CD4-positive, alpha-beta T cell treated with Interleukin-4 for 1 hour (primary cell): ENCODE results near the gene MUSTN1.

Experiments used
- DNase-seq, 2 donors: peaks; one replicate each; pipeline ENCODE4 v3.0.0-alpha.2; 2020 to 2022

The MUSTN1 gene

DNA sequence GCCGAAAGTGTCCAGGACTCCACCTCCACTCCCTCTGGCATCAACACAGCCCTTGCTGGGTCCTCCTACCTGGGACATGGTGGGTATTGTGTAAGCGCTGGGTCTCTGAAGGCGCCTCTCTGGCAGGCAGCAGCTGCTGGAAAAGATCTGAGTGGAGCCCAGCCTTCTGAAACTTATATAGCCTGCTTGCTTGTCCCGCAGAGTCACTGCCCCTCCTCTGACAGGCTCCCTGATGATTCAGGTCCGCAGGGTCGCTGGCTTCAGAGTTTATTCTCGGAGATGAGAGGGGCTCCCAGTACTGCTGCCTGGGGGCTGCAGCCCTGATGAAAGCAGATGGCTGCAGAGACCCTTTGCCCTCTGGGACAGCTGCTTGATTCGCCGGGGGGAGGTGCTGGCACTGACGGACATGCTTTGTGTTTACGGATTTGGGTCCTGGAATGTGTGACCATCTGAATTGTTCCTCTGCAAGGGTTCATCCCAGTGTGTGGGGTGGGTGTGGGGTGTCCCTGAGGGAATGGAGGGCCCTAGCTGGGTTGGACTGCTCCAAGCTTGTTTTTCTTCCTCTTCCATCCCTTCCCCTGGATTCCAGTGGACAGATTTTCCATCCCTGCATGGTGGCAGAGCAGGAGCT, at the start of gene MUSTN1:
Gene MUSTN1, minus strand, starts transcription at position 149 of the 631 bp plus-strand sequence. Its CDS starts 71 bp downstream, at position 78.
- no peak for DNase-seq

DNA sequence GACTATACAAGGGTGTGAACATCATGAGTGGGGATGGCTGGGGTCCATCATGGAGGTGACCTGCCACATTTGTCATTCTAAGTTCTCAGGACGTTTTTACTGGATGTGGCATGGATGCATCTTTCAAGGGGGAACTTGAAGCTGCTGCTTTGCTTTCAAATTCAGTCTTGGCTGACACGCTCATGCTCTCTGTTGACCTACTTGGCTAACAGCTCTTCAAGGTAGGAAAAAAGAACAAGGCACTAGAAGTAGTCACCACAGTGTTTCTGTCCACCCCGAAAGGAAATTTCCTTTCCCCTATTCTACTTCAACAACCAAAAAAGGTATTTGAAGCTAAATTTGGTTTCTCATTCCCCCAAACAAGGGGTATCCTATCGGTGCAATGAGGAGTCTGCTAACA, 47.6 kb upstream of the MUSTN1 start:
- DNase-seq = no peak

DNA sequence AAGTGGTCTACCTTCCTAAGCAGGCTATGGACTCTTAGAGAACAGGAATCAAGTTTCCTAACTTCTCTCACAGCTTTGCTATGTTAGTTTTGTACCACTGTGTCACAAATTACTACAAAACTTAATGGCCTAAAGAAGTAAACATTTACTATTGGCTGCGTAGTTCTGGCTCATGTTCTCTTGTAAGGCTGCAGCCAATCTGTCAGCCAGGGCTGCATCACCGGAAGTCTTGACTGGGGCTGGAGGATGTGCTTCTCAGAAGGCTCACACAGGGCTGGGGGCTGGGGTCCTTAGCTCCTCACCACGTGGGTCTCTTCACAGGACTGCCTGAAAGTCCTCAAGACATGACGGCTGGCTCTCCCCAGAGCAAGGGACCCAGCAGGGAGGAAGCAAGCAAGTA, 47.1 kb upstream of the MUSTN1 start:
- DNase-seq = no peak

DNA sequence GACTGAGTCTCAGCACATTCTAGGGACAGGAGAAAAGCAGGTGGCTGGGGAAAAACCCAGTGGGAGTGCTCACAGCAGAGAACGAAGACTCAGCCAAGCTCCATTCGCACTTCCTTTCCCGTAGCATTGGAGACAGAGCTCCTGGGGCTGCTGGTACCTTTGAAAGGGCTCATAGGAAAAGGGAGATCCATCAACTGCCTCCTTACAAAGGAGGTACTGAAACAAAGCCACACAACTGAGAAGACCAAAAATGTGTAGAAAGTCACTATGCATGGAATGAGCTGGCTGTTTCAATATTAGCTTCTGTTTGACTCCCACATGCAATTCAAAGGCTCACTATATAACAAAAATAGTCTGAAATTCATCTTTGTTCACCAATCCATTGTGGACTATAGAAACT, 45.7 kb upstream of the MUSTN1 start:
- no peak for DNase-seq

DNA sequence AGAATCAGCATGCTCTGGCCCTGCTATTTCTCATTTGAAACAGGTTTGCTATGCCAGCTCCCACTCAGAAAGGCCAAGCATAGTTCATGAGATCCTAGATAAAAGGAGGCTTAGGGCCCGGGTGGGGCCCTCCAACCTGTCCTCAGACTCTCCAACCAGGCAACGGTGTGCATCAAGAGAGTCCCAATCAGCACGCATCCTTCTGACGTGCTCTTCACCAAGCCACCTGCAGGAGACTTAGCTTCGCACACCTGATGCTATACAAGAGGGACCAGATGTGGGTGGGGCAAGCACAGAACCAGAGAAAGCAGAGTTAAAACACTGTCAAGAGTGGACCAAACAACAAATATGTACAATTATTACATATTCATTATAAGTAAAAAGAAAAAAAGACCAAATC, 45.2 kb upstream of the MUSTN1 start:
- DNase-seq = no peak

DNA sequence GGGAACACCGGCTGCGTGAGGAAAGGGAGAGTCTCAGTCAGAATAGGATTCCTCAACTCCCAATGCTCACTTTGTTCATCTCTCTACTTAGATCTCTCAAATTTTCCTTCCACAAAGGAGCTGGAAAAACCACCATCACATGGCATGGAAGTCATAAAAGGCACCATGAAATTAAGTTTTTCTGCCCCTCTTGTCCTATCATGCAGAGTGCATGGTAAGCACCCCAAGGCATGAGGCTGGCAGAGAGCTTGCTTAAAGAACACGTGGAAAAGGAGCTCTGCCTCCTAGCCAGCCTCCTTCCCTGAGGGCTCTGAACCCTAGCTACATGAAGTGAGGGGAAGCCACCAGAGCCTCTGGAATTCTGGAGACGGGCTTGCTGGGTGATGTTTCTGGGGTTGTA, 44.8 kb upstream of the MUSTN1 start:
- DNase-seq = no peak

DNA sequence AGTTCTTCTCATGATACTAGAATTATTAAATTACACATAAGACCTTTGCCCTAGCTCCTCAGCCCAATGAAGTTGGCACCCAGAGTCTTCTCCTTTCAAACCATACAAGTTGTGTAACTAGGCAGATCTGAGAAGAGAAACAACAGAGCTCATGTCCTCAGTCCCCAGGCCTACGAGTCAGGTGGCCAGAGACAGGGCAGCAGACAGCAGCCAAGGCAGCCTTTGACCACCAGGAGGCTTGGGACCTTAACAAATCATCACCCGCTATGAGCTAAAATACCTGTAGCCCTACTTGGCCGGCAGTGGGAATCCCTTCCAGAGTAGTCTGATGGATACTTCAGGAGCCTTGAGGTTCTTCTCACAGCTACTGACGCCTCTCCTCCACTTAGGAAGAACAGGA, 44.3 kb upstream of the MUSTN1 start:
- DNase-seq = no peak

DNA sequence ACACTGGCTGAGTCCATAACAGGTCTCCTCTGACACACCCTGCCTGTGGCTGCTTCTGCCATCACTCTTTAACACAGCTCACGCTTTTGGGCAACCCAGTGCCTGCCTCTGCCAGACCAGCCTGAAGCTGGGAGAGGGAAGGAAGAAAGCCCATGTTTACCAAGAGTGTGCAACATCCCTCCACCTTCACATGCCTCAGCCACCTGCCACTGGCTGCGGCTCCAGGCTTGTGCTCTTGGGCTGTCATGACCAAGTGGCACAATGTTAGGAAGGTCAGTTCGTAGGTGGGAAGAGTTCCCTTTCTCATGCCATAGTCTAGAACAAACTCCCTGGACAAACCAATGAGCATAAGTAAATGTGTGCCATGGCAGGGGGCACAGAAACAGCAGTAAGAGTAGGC, 42.3 kb upstream of the MUSTN1 start:
- no peak for DNase-seq

DNA sequence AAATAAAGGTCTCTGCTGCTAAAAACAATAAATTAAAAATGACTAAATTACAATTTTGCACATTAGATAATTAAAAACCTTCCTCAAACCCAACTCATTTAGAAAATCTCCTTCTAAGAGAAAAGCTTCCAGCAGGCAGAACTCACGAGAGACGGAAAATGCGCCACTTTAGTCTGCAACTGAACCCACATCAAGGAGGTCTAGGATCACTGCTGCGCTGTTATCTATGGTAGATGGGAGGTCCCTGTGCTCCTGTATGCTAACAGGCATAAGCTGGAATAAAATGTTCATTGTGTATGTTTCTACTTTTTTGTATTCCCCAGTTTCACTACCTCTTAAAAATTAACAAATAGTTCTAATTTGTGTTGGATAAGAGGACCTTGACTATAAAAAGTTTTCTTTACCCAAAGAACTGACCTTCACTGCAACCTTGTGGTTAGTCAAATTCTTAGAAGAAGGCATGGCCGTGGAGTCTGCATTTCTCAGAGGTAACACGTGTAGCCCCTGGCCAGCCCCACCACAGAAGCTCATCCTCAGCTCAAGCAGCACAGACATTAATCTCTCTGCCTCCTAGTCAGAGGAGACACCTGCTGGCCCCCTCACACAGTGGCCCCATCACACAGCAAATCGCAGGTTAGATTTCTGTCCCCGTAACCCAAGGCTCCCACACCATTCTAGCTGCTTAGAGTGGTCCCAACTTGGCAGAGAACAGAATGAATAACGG, 40.2 kb upstream of the MUSTN1 start:
- no peak for DNase-seq

DNA sequence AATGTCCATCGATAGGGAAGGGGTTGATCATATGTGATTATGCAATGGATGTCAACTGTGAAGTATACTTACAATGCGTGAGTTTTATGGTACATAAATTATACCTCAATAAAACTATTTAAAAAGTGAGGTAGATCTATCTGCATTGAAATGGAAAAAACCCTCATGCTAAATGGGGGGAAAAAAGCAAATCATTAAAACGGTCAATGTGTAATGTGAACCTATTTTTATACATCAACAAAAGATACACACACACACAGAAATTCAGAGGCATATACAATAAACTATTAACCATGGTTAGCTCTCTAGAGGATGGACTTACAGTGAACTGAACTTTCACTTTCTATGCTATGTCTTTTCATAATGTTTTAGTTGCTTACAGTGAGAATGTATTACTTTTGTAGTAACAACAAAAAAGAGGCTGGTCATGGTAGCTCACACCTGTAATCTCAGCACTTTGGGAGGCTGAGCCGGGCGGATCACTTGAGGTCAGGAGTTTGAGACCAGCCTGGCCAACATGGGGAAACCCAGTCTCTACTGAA, 39.4 kb upstream of the MUSTN1 start:
- DNase-seq = no peak

DNA sequence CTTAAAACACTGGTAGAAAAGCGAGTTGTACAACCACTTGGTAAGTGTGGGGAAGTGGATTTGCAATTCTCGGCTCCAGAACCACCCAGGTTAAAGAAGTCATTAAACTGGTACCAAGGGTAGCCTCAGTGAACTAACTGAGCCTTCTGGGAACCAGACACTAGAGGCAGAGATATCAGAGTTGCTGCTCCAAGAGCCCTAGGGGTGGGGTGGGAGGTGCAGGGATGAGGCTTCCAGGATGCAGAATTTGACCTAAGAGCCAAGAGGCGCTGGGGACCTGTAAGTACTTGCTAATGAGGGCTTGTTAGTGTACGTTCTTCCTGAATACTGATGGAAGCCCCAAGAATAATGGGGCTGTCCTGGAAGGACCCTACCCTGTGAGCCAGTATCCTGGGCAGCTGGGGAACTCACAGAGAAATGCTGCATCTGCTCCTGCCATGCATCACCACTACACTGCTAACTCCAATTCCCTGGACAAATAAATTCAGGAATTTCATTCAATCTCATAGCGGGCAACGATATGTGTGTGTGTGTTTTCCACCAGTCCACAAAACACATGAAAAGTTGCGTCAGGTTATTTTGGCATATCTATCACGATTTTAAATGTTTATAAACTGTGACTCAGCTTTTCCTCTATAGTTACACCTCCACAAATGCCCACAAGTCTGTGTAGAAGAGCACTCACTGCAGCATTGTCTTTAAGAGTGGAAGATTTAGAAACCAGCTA, 38.8 kb upstream of the MUSTN1 start:
- DNase-seq = no peak

DNA sequence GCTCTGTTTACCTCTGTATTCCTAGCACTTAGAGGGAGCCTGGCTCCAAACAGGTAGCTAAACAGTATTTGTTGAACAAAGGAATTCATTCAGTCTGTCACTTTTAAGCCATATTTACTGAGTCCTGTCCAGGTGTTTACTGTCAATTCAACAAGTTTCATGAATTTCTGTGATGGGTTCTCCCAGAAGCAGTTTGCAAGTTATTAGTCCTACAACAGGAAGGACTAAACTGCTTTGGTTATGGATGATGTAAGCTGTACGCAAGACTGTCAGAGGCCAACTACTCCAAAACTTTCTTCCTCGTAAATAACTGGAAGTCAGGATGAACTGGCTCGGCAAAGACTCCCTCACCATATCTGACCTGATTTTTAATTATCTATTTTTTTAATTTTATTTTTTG, 37.4 kb upstream of the MUSTN1 start:
- DNase-seq = no peak

DNA sequence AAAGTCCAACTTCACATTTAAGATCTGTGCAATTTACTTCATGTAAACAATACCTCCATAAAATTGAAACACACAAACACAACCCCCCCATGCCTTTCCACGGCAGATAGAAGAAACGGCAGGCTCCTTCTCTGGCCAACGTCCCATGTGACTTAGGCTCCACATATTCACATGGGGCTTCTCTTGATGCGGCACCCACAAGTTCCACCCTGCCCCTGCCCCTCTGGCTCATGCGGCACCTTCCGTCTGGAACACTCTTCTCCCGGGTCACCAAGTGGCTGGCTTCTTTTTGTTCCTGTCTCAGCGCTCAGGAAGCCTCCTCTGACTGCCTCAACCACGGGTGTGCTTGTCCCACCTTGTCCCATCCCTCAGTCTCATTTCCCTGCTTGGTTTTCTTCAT, 36.9 kb upstream of the MUSTN1 start:
- no peak for DNase-seq

DNA sequence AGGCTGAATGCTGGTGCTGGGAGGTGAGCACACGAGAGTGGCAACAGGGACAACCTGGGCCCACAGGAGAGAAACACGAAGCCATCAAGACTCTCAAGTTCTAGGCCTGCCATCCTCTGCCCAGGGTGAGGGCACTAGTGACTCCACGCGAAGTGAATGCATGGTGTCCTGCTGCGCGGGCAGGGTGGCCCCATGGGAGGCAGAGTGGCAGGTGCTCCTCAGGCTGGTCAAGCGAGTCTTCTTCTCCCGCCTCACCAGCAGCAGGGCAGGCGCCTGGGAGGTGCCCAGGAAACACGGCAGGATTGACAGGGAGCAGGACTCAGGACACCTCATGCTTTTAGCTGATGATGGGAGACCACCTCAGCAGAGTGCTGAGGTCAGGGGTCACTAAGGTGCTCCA, 35.7 kb upstream of the MUSTN1 start:
- no peak for DNase-seq

DNA sequence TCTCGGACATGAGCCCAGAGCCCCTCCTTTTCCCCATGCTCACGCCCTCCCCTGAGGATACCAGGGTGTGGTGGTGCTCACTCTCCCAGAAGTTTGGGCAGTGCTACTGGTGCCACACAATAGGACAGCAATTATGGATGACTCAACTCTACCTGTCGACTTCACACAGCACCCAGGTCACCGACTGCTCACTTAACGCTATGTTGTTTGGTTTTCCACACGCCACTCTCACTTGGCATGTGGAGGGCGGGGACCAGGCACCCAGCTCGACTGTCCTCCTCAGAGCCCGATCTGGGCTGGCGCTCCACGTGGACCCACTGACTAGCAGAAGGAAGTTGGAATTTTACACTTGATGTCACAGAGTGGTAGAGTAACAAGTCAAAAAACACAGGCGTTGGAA, 31.6 kb upstream of the MUSTN1 start:
- DNase-seq = no peak

DNA sequence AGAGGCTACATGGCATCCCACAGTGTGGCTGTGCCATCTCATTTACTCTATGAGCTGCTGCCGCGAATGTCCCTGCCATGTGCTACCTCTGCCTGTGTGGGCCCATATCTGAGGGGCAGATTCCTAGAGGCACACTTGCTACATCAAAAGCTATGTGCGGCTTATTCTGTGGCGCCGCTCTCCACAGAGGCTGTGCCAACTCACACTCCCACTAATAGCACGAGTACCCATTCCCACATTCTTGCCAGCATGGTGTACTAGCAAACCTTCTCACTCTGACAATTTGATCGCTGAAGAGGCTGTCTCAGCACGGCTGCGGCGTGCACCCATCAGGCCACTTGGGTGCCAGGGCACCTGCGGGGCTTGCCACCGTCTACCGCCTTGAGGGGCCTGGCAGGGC, 31.2 kb upstream of the MUSTN1 start:
- DNase-seq = no peak

DNA sequence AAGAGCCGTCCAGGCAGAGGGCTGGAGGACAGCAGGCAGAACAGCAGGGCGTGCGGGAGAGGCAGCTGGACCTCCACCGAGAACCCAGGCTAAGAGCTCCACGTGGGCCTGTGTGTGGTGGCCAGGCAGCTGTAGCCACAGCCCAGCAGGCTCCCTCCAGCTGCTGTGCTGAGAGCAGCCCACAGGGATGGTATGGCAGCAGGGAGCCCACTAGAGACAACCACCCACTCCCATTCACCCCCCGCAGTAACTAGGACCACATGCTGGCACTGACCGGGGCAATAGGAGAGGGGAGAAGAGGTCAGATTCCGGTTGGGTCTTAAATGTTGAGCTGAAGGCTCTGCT, 25.6 kb upstream of the MUSTN1 start:
- no peak for DNase-seq

DNA sequence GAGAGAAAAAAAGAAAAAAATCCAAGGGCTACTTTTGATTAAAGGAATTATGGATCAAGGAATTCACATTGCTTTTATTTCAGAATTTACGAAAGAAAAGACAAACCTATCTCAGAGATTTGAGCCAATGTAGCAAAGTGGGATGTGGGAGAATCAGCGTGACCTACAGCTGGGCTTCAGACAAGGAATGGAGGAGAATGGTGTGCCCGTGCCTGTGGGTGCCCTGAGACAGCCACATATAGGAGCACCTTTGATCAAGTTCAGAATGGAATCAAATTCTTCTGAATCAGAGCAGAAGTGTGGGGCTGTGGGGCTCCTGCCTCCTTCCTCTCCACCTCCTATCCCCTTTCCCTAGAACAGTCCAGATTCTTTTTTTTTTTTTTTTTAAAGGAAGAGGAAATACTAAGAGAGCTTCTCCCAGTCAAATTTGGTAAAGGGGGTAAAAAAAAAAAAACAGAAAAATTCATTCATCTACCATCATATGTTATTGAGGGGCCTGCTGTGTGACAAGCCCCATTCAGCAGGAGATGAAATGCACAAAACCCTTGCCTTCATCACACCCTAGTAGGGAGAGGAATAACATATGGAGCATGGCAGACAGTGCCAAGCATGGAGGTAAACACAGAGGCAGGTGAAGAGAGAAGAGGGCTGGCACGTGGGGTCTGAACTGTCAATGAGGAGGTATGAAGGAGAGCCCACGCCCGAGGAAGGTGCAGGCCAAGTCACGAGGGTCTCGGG, 25.0 kb upstream of the MUSTN1 start:
- no peak for DNase-seq

DNA sequence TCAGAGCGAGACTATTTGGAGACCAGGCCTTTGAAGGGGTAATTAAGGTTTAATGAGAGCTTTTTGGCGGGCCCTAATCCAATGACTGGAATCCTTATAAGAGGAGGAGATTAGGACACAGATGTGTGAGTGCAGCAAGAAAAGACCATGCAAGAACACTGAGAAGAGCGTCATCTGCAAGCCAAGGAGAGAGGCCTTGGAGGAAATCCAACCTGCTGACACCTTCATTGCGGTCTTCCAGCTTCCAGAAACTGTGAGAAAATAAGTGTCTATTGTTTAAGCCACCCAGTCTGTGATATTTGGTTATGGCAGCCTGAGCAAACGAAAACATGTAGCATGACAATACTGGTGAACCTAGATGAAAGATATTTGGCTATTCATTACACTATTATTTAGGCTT, 23.0 kb upstream of the MUSTN1 start:
- DNase-seq = no peak

DNA sequence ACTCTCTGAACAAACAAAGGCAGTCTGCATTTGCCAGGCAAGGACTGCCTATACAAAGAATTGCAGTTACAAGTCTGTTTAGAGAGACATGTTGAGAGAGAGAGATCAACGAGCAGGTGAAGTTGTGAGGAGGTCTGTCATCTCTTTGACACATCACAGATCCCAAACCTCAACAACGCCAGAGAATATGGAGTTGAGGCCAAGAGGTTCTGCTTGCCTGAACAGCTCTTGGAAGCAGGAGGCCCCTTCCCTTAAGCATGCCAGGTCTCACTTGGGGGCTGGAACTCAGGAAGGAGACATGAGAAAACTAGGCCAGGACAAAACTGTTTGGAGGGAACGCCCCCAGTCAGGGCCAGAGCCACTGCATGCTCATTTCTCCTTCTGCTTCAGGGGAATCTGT, 22.3 kb upstream of the MUSTN1 start:
- DNase-seq = no peak

DNA sequence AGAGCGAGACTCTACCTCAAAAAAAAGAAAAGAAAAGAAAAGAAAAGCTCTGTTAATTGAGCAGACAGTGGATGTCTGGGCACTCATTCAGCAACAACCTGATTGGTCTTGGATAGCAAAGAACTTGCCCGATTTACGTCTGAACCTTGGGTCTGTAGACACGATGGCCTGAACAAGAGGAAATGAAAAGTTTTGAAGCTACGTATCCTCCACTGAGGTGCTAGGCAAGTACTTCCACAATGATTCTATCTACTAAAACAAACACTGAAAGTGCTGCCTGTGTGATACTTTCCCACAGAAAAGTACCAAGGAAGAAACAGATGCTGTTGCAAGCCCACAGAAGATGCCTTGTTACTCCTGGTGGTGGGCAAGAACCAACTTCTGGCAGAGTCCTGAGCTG, 21.8 kb upstream of the MUSTN1 start:
- no peak for DNase-seq

DNA sequence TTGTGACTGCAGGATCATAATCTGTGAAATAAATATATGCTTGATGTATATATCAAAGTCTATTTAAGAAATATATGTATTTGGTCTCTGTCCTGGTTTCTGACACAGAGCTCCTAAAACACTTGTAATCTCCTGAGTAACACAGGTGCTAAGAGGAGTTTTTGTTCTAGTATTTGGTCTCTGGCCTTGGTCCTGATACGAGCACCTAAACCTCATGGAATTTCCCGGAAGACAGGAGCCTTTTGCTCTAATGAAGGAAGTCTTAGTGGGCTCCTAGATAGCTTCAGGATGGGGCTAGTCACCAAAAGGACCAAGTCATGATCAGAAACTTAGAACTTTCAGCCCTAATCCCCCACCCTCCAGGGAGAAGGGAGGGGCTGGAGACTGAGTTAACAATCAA, 19.2 kb upstream of the MUSTN1 start:
- DNase-seq = no peak

DNA sequence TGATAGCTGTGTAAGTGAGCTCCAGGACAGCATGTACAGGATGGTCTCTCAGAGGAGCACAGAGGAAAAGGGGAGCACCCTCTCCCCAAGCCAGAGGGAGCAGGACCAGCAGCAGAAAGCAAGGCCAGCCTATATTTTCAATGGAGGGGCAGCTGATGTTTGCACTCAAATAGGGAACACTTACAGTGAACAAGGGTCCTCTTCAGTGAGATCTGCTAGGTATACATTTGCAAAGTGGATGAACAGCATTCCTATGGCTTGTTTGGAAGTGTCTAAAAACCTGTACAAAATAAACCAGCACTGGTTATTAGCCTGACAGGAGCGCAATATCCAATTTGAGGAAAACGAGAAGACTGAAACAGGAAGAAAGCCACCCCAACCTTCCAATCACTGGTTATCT, 17.6 kb upstream of the MUSTN1 start:
- DNase-seq = no peak
